NT2/D1 (cell line): ENCODE results near the gene PRXL2A.

Experiments
- SUZ12 ChIP-seq: IDR thresholded peaks from 2 replicates; pipeline ENCODE4 v1.6.1; 2011; ENCODE audit not compliant: insufficient read length, insufficient read depth; ENCODE audit errors: extremely low read depth
- YY1 ChIP-seq: IDR thresholded peaks from 2 replicates; pipeline ENCODE4 v1.6.1; 2011; ENCODE audit not compliant: insufficient read length, insufficient read depth
- ZNF274 ChIP-seq: IDR thresholded peaks from 2 replicates; pipeline ENCODE4 v1.6.1; 2011; ENCODE audit warnings: mild to moderate bottlenecking, low read depth, low read length

DNA sequence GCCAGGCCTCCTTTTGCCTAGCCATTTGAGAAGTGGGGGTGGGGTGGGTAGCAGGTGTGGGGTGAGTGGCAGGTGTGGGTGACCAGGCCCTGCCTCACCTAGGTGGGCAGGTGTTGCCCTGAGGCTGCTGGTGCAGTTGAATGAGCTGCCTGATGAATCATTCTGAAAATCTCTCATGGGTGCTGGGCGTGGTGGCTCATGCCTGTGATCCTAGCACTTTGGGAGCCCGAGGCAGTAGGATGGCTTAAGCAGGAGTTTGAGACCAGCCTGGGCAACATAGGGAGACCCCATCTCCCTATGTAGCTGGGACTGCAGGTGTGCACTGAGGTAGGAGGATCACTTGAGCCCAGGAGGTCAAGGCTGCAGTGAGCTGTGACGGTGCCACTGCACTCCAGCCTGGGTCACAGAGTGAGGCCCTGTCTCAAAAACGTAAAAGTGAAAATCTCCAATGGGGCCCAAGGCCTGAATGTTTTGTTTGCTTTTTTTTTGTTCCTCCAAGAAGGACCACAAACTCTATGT lies 63.4 kb downstream of the PRXL2A start:
- TF ChIP-seq YY1 (no peak), ZNF274 (no peak), SUZ12 (no peak)
